Muscle layer of colon (tissue), 2 donors: ENCODE measurements around the gene TRIM44.
"Not testable (repeated sequence)": the region's sequence is repeated elsewhere in the genome, so short reads cannot be mapped to it uniquely, and the experiment has no call there.

Source experiments
- H3K27ac ChIP-seq: one replicate; pipeline ENCODE4 v1.7.0; 2013; ENCODE audit warnings: low read depth, mild to moderate bottlenecking, low read length, moderate library complexity
- H3K27me3 ChIP-seq, 2 donors: one replicate each; pipeline ENCODE4 v1.7.0; 2013; ENCODE audit warnings: low read length in 2 of 2, mild to moderate bottlenecking in 2 of 2; ENCODE audit not compliant: insufficient read depth in 2 of 2, control insufficient read depth in 1 of 2
- H3K36me3 ChIP-seq: one replicate; pipeline ENCODE4 v1.7.0; 2013; ENCODE audit warnings: mild to moderate bottlenecking, low read length; ENCODE audit not compliant: insufficient read depth
- H3K4me1 ChIP-seq: one replicate; pipeline ENCODE4 v1.7.0; 2013; ENCODE audit warnings: mild to moderate bottlenecking, low read length; ENCODE audit not compliant: insufficient read depth
- H3K4me3 ChIP-seq, 2 donors: one replicate each; pipeline ENCODE4 v1.7.0; 2013; ENCODE audit warnings: low read length in 2 of 2, low read depth in 1 of 2, mild to moderate bottlenecking in 1 of 2, moderate library complexity in 1 of 2
- H3K9ac ChIP-seq: one replicate; pipeline ENCODE4 v1.7.0; 2013; ENCODE audit warnings: low read length
- H3K9me3 ChIP-seq: one replicate; pipeline ENCODE4 v1.7.0; 2013; ENCODE audit warnings: mild to moderate bottlenecking, low read length
- donor health status: abdominal sarcoma.
- donor health status: Adenocarcinoma of cecum.

The TRIM44 gene

DNA sequence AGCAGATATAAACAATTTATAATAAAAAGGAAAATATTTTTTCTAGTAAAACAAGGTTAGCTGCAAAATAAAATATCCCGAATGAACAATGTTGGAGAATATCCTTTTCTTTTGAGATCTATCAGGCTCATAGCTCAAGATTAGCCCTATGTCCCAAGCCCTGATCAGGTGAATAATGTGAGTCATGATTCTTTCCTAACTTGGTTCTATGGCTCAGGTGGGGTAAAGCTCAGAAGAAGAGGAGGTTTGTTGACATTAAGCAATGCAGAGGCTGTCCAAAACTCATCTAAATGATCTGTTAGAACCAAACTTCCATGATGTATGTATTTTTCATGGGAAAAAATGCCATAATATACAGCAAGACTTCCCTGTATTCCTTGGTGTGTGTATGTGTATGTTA is 86.1 kb downstream of the TRIM44 start:
- H3K9me3 ChIP-seq: no peaks in the 10 kb centered on the region
- H3K4me3 ChIP-seq: no peak overlapping the region
- H3K9ac ChIP-seq: no peak overlapping the region
- H3K27me3 ChIP-seq: no peaks in the 10 kb centered on the region
- H3K36me3 ChIP-seq: no peaks in the 10 kb centered on the region
- no peaks in the 10 kb centered on the region for H3K4me1 ChIP-seq
- H3K27ac ChIP-seq: no peak overlapping the region

DNA sequence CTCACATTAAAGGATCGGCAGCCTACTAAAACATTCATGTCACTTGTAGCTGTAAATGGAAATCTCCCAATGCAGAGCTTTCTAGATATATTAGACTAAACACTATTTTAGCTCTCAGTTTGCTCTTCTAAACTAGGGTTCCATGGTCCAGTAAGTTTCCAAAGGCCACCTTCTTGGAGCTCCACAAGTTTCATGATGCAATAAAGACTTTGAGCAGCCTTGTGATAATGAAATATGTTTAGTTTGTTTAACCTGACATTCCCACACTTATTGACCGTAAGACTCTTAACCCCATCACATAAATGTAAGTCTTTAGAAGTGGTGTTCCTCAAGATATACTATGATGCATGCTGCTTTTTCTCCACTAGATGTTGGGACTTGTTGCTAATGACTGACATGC is 87.7 kb downstream of the TRIM44 start:
- H3K27ac ChIP-seq: no peak overlapping the region
- H3K4me3 ChIP-seq: no peak overlapping the region
- no peak overlapping the region for H3K9ac ChIP-seq

DNA sequence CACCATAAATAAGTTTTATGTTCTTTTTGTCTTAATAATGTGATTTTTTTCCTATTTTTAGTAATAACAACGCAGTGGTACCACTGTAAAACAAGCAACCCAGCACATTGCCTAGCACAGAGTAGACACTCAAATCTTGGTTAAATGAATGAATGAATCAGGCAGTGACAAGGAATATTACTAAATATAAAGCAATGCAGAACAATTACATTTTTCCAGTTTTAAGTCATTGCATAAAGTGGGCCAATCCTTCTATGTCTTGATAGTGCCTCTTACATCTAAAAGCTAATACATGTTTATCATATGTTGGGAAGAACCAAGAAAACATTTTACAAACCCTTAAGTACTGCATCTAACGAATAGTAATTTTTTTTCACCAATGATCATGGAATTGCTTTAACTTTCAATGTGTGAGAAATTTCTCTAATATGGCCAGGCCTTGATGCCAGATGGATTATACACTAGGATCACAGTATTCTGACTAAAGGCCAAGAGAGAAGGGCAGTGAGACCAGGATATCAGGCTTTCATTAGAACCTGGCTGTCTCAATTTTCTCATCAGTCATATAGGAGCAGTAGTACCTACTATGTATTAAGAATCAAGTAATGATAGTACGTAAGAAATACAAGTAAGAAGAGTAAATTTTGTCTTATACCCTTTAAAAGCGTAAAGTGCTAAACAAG is 88.5 kb downstream of the TRIM44 start:
- Histone ChIP-seq H3K4me3 (no peak overlapping the region), H3K9ac (no peak overlapping the region), H3K27me3 (no peaks in the 10 kb centered on the region), H3K36me3 (no peaks in the 10 kb centered on the region), H3K9me3 (no peaks in the 10 kb centered on the region), H3K4me1 (no peaks in the 10 kb centered on the region), H3K27ac (no peak overlapping the region)

More for the DNA sequence above, 87.7 kb downstream of the TRIM44 start:
- no peaks in the 10 kb centered on the region for H3K36me3 ChIP-seq
- H3K9me3 ChIP-seq: no peaks in the 10 kb centered on the region
- no peaks in the 10 kb centered on the region for H3K4me1 ChIP-seq
- H3K27me3 ChIP-seq: no peaks in the 10 kb centered on the region

DNA sequence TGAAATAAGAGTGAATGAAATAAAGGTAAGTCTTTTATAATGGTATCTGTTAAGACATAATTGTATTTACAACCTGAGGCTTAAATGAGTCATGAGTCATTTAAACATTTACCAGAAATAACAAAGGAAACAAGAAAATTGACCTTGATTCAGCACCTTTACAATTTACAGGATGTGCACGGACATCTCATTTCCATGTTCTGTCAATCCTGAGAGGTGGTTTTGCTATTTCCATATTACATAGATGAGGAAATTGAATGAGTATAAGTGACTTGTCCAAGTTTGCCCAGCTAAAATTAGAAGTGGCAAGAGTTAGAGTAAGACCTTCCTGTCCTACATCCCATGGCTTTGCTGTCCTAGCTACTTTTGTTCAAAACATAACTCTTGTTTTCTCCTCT is 89.1 kb downstream of the TRIM44 start:
- H3K27me3 ChIP-seq: no peaks in the 10 kb centered on the region
- H3K4me1 ChIP-seq: no peaks in the 10 kb centered on the region
- H3K4me3 ChIP-seq: no peak overlapping the region
- H3K27ac ChIP-seq: no peak overlapping the region
- no peaks in the 10 kb centered on the region for H3K9me3 ChIP-seq
- H3K9ac ChIP-seq: no peak overlapping the region
- H3K36me3 ChIP-seq: no peaks in the 10 kb centered on the region

GRCh38 chr11:35752115-35752514 is 89.5 kb downstream of the TRIM44 start:
- no peak overlapping the region for H3K9ac ChIP-seq
- H3K27me3 ChIP-seq: no peaks in the 10 kb centered on the region
- H3K27ac ChIP-seq: no peak overlapping the region
- no peaks in the 10 kb centered on the region for H3K36me3 ChIP-seq
- H3K4me3 ChIP-seq: no peak overlapping the region
- H3K9me3 ChIP-seq: no peaks in the 10 kb centered on the region
- H3K4me1 ChIP-seq: no peaks in the 10 kb centered on the region

GRCh38 chr11:35753573-35753972 is 91.0 kb downstream of the TRIM44 start:
- not testable (repeated sequence) for H3K9me3 ChIP-seq, H3K36me3 ChIP-seq, H3K27me3 ChIP-seq, H3K4me3 ChIP-seq, H3K27ac ChIP-seq, H3K9ac ChIP-seq, H3K4me1 ChIP-seq

DNA sequence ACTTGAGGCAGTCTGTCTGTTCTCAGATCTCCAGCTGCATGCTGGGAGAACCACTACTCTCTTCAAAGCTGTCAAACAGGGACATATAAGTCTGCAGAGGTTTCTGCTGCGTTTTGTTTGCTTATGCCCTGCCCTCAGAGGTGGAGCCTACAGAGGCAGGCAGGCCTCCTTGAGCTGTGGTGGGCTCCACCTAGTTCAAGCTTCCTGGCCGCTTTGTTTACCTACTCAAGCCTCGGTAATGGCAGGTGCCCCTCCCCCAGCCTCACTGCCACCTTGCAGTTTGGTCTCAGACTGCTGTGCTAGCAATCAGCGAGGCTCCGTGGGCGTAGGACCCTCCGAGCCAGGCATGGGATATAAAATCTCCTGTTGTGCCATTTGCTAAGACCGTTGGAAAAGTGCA is 97.4 kb downstream of the TRIM44 start:
- H3K27ac ChIP-seq, H3K9me3 ChIP-seq, H3K27me3 ChIP-seq, H3K36me3 ChIP-seq, H3K9ac ChIP-seq, H3K4me3 ChIP-seq: not testable (repeated sequence)
- peaks cover 16% of the 10 kb centered on the region for H3K4me1 ChIP-seq

DNA sequence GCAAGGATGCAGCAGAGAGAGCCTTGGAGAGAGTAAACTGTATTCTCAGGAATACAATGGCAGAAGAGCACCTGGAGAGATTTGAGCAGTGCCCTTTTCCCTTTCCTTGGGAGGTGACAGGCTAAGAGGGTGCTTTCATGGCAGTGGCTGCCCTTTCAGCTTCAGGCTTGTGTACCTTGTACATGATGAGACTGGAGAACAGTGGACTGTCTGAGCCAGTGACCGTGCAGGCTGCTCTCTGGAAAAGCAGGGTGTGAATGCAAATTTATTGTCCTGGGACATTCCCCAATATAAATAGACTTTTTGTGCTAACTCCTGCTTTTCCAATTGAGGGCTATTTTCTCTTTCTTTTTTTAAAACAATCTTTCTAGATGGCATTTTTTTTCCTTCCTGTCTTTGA is 99.3 kb downstream of the TRIM44 start:
- Histone ChIP-seq H3K9ac (no peak overlapping the region), H3K9me3 (no peaks in the 10 kb centered on the region), H3K4me3 (no peak overlapping the region), H3K27me3 (no peaks in the 10 kb centered on the region), H3K4me1 (peaks cover 16% of the 10 kb centered on the region), H3K36me3 (no peaks in the 10 kb centered on the region), H3K27ac (no peak overlapping the region)

- no peak overlapping the region for H3K9ac ChIP-seq
- no peak overlapping the region for H3K4me3 ChIP-seq
- no peaks in the 10 kb centered on the region for H3K9me3 ChIP-seq
- no peak overlapping the region for H3K27ac ChIP-seq
- H3K27me3 ChIP-seq: no peaks in the 10 kb centered on the region
- no peaks in the 10 kb centered on the region for H3K36me3 ChIP-seq
- H3K4me1 ChIP-seq: peaks cover 16% of the 10 kb centered on the region
Observed at GRCh38 chr11:35763301-35763700, 100.7 kb downstream of the TRIM44 start.

DNA sequence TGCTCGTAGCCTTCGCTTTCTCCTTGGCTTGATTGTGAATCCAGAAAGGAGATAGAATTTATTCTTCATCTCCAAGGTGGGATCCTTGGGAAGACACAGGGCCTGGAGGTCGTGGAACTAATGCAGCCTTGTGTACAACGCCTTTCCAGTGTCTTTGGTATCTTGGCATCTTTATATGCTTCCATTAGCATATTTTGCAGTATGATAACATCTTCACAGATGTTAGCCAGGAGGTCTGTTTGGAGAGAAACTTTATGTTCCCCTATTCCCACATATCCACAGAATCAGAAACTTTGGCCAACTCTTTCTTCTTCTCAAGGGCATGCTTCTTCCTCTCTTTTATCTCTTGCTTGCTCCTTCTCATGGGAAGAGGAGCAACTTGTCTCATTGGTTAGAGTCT is 101.2 kb downstream of the TRIM44 start:
- Histone ChIP-seq H3K9ac (no peak overlapping the region), H3K27ac (no peak overlapping the region), H3K4me1 (peaks cover 16% of the 10 kb centered on the region), H3K27me3 (no peaks in the 10 kb centered on the region), H3K36me3 (no peaks in the 10 kb centered on the region), H3K4me3 (no peak overlapping the region), H3K9me3 (no peaks in the 10 kb centered on the region)

GRCh38 chr11:35764417-35764816 is 101.8 kb downstream of the TRIM44 start:
- H3K27ac ChIP-seq: no peak overlapping the region
- no peak overlapping the region for H3K4me3 ChIP-seq
- H3K36me3 ChIP-seq: no peaks in the 10 kb centered on the region
- H3K9ac ChIP-seq: no peak overlapping the region
- H3K9me3 ChIP-seq: no peaks in the 10 kb centered on the region
- H3K4me1 ChIP-seq: peaks cover 16% of the 10 kb centered on the region
- no peaks in the 10 kb centered on the region for H3K27me3 ChIP-seq

DNA sequence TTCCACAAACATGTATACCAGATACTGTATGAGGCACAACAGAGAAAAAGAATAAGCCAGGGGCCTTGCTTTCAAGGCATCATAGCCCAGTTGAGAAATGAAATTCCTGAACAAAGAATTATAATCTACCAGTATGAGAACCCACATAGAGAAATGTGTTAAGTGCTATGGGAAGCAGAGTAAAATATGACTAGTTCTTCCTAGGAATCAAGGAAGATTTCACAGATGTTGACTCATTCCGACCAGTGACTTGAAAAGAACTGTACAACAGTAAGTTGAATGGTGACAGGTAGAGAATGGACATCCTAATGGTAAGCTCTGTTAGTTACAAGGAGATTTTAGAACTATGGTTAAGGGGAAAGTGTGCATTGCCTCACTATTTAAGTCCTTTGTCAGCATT is 102.6 kb downstream of the TRIM44 start:
- H3K4me3 ChIP-seq: no peak overlapping the region
- H3K9me3 ChIP-seq: no peaks in the 10 kb centered on the region
- peaks cover 16% of the 10 kb centered on the region for H3K4me1 ChIP-seq
- no peak overlapping the region for H3K27ac ChIP-seq
- H3K36me3 ChIP-seq: no peaks in the 10 kb centered on the region
- no peaks in the 10 kb centered on the region for H3K27me3 ChIP-seq
- H3K9ac ChIP-seq: no peak overlapping the region
